Measurements from ENCODE around the gene ATP5F1A. TPM values are rescaled to one million over a fixed set of nuclear protein-coding genes. Genes with fewer than 3 reads are reported as not detected.

The ATP5F1A gene
- total RNA-seq = 759 and 1,010 TPM in 2 replicates

DNA sequence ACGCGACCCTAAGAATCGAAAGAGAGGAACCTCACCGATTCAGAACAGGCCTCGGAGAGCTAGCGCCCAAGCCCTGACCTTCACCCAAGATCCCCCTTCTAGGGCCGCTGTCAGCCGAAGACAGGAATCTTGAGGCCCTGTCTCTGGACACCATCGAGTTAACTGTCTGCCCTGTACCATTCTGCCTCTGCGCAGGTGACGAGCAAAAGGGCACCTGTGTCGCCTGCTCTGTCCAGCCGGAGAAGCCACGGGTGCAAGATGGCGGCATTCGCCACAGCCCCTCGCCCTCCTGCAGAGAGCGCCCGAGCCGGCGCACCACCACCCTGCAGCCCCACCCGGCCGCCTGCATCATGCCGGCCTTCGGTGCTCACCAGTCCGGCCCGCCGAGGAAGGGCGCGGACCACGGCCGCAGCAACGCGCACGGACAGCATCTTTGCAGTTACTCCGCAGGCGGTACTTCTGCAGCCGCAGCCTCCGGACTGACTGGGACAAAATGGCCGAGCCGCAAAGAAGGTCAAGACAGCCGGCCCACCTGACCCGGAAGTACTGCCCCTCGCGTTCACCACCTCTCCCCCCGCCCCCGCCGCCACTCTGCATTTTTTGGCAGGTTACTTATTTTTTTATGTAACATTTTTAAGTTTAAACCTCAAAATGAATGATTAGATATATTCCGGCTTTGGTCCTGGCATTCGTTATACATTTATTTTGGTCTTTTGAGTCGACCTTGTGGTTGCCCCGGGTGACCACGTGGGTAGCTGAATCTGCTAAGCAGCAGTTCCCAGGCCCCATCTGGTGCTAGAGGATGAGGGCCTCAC, at the start of gene ATP5F1A:
ATP5F1A (minus strand) TSS at position 496 of the 815 bp plus-strand sequence; CDS start at position 431, 65 bp downstream.

DNA sequence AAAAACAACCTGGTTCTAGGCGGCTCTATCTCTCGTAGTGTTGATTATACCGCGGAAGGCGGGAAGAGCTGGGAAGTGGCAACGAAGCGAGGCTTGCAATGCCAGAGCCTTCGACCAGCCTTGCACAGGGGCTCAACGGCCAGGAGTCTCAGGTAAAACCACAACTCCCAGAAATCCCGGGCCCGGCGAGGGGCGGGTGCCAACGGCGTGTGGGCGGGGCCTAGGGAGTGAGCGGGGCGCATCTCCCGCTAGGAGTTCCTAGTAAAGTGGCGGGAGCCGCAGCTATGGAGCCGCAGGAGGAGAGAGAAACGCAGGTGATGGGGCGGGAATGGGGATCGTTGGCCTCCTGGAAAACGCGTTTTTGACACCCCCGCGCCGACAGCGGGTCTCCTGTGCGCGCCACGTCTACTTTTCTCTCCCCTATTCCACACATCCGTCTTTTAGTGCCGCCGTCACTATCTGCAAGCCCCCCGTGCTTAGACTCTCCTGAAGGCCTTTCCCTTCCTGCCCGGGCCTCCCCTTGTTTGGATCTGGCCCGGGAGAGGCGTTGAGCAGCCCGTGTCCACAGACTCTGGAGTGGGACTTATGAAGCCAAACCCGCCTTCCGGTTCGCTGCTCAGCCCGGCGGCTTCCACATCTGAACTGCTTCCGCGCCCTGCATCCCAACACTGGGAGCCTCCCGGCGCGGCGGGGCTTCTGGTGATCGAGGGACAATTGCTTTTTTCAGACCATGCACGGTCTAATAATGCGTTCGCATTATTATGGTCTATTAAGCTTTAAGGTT, 6.2 kb upstream of the ATP5F1A start, which contains the start of gene HAUS1:
HAUS1 (plus strand) TSS at position 258 of the 784 bp plus-strand sequence; CDS start at position 285, 27 bp downstream.

DNA sequence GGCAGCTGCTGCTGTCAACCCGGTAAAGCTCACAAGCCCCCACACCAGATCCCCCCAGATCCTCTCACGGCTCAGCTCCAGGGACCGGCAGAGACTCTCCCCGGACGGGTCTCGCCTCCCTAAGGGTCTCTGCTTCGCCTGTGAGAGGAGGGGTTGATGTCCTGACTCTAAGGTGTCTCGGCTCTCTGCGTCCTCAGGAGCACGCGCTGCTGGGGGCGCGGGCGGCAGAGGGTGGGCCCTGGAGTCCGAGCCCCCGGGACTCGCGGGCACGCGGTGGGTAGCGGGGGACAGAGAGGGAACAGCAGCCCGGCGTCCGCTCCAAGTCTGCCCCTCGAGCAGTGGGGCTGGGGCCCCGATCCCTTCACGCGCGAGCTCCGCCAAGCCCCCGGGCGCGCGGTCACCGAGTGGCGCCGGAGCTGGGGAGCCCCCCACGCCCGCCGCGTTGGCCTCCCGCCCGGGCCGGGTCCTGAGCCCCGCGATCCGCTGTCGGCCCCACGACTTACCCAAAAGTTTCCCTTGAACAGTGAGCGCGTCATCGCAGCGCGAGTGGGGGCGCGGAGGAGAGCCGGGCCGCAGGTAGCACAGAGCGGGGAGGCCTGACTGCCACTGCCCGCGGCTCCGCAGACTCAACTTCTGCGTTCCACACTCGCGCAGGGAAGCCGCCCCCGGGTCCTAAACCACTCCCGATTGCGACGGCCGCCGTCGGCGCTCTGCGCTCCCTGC, 26.3 kb downstream of the ATP5F1A start, which contains the start of gene PSTPIP2:
PSTPIP2 (minus strand) TSS at position 608 of the 723 bp plus-strand sequence; CDS start at position 536, 72 bp downstream.

Small RNAs within 50 kb of the gene (small RNA-seq; reads per million reads assigned to genes)
- gene RNU6-1278P (ENCODE audit: low replicate concordance) (not detected), gene RNY4P37 (ENCODE audit: low replicate concordance) (not detected)

Other genes with a start within 250 kb of the ATP5F1A start
- 54.5 and 81.5 TPM in 2 replicates for gene EPG5, start 131.0 kb downstream of the ATP5F1A start, total RNA-seq
- 4.4 and 9.4 TPM in 2 replicates for gene PSTPIP2, start 26.0 kb downstream of the ATP5F1A start, total RNA-seq
- gene HAUS1, start 6.1 kb upstream of the ATP5F1A start, total RNA-seq = 27.1 and 34.2 TPM in 2 replicates